G401.6 (cell line): ENCODE measurements around the gene CALM1.
A peak's percentile ranks its signal among the peaks of the same experiment; 100 is the strongest.

Experiments
- FAIRE-seq: peaks from 2 replicates; lab custom pipeline; 2012; peaks lifted over from hg19 to GRCh38; lab: Jason Lieb, UNC

The CALM1 gene

GRCh38 chr14:90396341-90397339 is at the start of gene CALM1:
Gene CALM1, plus strand, starts transcription at chr14:90397029. Its CDS starts 202 bp downstream, at chr14:90397231.
- no peak for FAIRE-seq

- FAIRE-seq, result no peak
Measured at GRCh38 chr14:90348270-90348669, 48.6 kb upstream of the CALM1 start.

- no peak for FAIRE-seq
Measured at GRCh38 chr14:90349739-90350138, 47.1 kb upstream of the CALM1 start.

- FAIRE-seq, result no peak
Measured at GRCh38 chr14:90354551-90355298, 42.1 kb upstream of the CALM1 start.

- no peak for FAIRE-seq
Measured at GRCh38 chr14:90355540-90356518, 41.0 kb upstream of the CALM1 start.

GRCh38 chr14:90356925-90357324 is 39.9 kb upstream of the CALM1 start:
- no peak for FAIRE-seq

GRCh38 chr14:90358359-90358758 is 38.5 kb upstream of the CALM1 start:
- FAIRE-seq, result no peak

- FAIRE-seq, result no peak
Measured at GRCh38 chr14:90361865-90362557, 34.8 kb upstream of the CALM1 start.

GRCh38 chr14:90362558-90362896 is 34.3 kb upstream of the CALM1 start:
- FAIRE-seq, result no peak

GRCh38 chr14:90368946-90369721 is 27.7 kb upstream of the CALM1 start:
- no peak for FAIRE-seq

- FAIRE-seq, result no peak
Measured at GRCh38 chr14:90373887-90374286, 22.9 kb upstream of the CALM1 start.

- FAIRE-seq, result no peak
Measured at GRCh38 chr14:90374813-90375212, 22.0 kb upstream of the CALM1 start.

- FAIRE-seq, result no peak
Measured at GRCh38 chr14:90375934-90376333, 20.9 kb upstream of the CALM1 start.

- no peak for FAIRE-seq
Measured at GRCh38 chr14:90378249-90378648, 18.6 kb upstream of the CALM1 start.

GRCh38 chr14:90379106-90379505 is 17.7 kb upstream of the CALM1 start:
- no peak for FAIRE-seq

GRCh38 chr14:90381011-90381786 is 15.6 kb upstream of the CALM1 start:
- FAIRE-seq, result no peak

- no peak for FAIRE-seq
Measured at GRCh38 chr14:90381999-90382451, 14.8 kb upstream of the CALM1 start.

GRCh38 chr14:90382491-90383125 is 14.2 kb upstream of the CALM1 start:
- FAIRE-seq, result no peak

GRCh38 chr14:90383126-90383730 is 13.6 kb upstream of the CALM1 start:
- peak; percentile 98 for FAIRE-seq
